Aorta (tissue), 5 donors: ENCODE data around the gene ZNF391. TPM values are rescaled to one million over a fixed set of nuclear protein-coding genes. Genes with fewer than 3 reads are reported as not detected.

Experiments
- ATAC-seq: fragments of 200-7000 bp; cut with Tn5 transposase; one replicate; pipeline ENCODE4 v1.9.1; 2022; ENCODE audit warnings: moderate library complexity; ENCODE audit not compliant: low FRiP score
- DNase-seq, 2 donors: peaks; one replicate each; pipeline ENCODE4 v3.0.0-alpha.2; 2020
- H3K27ac ChIP-seq, 2 donors: one replicate each; pipeline ENCODE4 v1.5.1; 2013; ENCODE audit warnings: low read length in 2 of 2, mild to moderate bottlenecking in 2 of 2, moderate library complexity in 2 of 2, control low read depth in 1 of 2, inconsistent platforms in 1 of 2, low read depth in 1 of 2
- H3K27me3 ChIP-seq, 2 donors: one replicate each; pipeline ENCODE4 v1.6.1; 2013; ENCODE audit warnings: control low read depth in 1 of 2, low read length in 1 of 2, mild to moderate bottlenecking in 1 of 2, moderate library complexity in 1 of 2; ENCODE audit not compliant: insufficient read depth in 2 of 2, control insufficient read depth in 1 of 2
- H3K36me3 ChIP-seq, 2 donors: one replicate each; pipeline ENCODE4 v1.6.1; 2013; ENCODE audit warnings: control low read depth in 1 of 2, low read length in 1 of 2, mild to moderate bottlenecking in 1 of 2; ENCODE audit not compliant: insufficient read depth in 2 of 2, control insufficient read depth in 1 of 2
- H3K4me1 ChIP-seq, 2 donors: one replicate each; pipeline ENCODE4 v1.6.1; 2013; ENCODE audit warnings: low read length in 2 of 2, control low read depth in 1 of 2, mild to moderate bottlenecking in 1 of 2, moderate library complexity in 1 of 2; ENCODE audit not compliant: insufficient read depth in 2 of 2, control insufficient read depth in 1 of 2
- H3K4me3 ChIP-seq, 2 donors: one replicate each; pipeline ENCODE4 v1.5.1; 2013; ENCODE audit warnings: low read length in 2 of 2, control low read depth in 1 of 2, mild to moderate bottlenecking in 1 of 2
- H3K9me3 ChIP-seq: one replicate; pipeline ENCODE4 v1.6.1; 2013; ENCODE audit warnings: mild to moderate bottlenecking, low read length; ENCODE audit not compliant: control insufficient read depth
- WGBS, 2 donors: extraction: QIAGEN DNeasy Blood & Tissue Kit; methylation state at CpG; one replicate each; pipeline ENCODE4 v1.1.7; 2013; 5-methylcytosine and 5-hydroxymethylcytosine counted together
- intact Hi-C, 2 donors: fragments of 100-400 bp; cut with DNase I; formaldehyde crosslinking; loops; one replicate each; pipeline versions ENCODE4 v1.14.2 to v1.15.0; 2022
- long read RNA-seq, 2 donors: library from polyadenylated mRNA; unstranded; transcript quantifications; one replicate each; pipeline ENCODE4 v2.0.0, GENCODE V29; 2020 to 2021
- polyA plus RNA-seq, 2 donors: library from polyadenylated mRNA; stranded (reverse); fragments of 200-250 nt; gene quantifications; one replicate each; pipeline ENCODE4 v1.2.3, GENCODE V29; 2013
- total RNA-seq, 2 donors: library from RNA; stranded (reverse); fragmentation: NEBNext Ultra II Directional; extraction: Animal tissue kit (Norgen Biotek cat#: 25700); gene quantifications; one replicate each; pipeline ENCODE4 v1.2.1, GENCODE V29; 2021
- donor health status: healthy with polysubstance abuse.
- donor health status: Bipolar disorder and iron deficiency.
- donor health status: DM: no; HTN: no; CAD: no.
- donor health status: DM: no; HTN: no; CAD: no.
- donor health status: DM: yes; HTN: yes; CAD: no.

ZNF391 gene
- total RNA-seq (1 to 10 TPM; 2.6 to 4.5 TPM), polyA plus RNA-seq (1 to 10 TPM in 1 of 2 donors, under 1 TPM in 1; 0.75 to 2.3 TPM)
- long read RNA-seq, donor 1, partial matches to known transcripts, result 0 of 1 reads
- long read RNA-seq, donor 1, other reads (novel, unspliced or antisense), result 1 of 1 reads
- long read RNA-seq, donor 2, partial matches to known transcripts, result 0 of 1 reads
- long read RNA-seq, donor 2, other reads (novel, unspliced or antisense), result 1 of 1 reads

DNA sequence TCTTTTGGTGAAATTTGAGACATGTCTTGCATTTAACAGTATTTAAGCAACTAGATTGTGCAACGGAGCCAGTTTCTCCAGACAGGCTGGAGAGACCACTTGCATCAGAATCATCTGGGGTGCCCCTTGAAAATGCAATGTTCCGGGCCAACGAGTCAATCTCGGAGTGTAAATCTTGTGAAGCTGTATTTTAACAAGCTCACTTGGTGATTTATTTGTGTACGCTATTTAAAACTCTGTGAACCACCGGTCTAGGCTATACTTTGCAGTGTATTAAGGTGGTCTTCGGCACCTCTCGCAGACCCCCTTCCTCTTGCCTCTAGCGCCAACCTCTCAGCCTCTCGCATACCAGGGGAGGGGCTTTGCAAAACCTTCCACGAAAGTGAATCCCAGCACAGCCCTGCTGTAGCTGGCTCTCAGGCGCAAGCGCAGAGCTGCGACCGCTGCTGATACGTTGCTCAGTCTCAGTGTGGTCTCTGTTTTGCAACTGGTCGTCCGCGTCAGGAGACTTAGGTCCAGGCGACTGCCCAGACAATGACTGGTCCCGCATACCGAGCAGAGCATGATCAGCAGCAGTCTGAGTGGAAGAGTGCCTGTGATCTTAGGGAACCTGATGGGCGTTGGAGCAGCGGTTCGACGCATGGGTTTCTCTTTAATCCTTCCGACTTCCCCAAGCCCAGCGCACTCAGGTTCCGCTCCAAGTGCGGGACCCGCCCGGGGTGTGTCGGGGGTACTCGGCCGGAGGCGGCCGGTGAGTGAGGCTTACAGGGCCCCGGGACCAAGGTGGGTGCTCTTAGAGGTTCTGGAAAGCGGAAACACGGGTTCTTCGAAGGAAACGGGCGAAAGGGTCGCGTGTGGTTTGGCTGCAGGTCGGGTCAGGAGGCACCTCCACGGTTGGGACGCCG, at the start of gene ZNF391:
TSS of gene ZNF391 (plus strand) at position 467 of the 905 bp plus-strand sequence. CDS start 11,612 bp downstream, outside the sequence.
- 0% methylated on average over 49 of the region's 49 CpGs for WGBS, 2 donors

DNA sequence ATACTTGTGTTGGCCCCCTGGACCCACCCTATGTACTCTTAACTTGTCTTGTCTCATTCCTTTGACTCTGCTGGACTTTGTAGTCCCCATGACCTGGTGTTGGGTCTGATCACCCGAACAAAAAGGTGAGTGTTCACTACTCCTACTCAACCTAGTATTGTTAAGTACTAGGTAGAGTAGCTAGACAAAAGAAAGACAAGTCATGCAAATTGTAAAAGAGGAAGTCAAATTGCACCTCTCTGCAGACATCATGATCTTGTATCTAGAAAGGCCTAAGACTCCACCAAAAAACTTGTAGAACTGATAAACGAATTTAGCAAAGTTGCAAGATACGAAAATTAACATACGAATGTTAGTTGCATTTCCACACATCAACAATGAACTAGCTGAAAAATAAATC, 35.7 kb upstream of the ZNF391 start:
- 83 to 89% methylated on average over 4 of the region's 4 CpGs for WGBS, 2 donors
- H3K27me3 ChIP-seq, result no peaks in the 10 kb centered on the region
- no peak overlapping the region for H3K4me3 ChIP-seq
- no peak for DNase-seq
- no peak for ATAC-seq
- no peaks in the 10 kb centered on the region for H3K9me3 ChIP-seq
- H3K4me1 ChIP-seq, result no peaks in the 10 kb centered on the region
- H3K27ac ChIP-seq, result no peak overlapping the region
- no peaks in the 10 kb centered on the region for H3K36me3 ChIP-seq
- intact Hi-C loops, result no loop called here

More for the DNA sequence above, at the start of gene ZNF391:
- DNase-seq (peak; percentile 82 to 91), ATAC-seq (peak; percentile 92)
- H3K27ac ChIP-seq, result peak within 1 kb of the TSS in 1 of 2 donors; percentile 39
- H3K4me3 ChIP-seq, result peak within 1 kb of the TSS; percentile 72 to 78
- H3K27me3 ChIP-seq, result no peaks in the 10 kb centered on the region
- no peaks in the 10 kb centered on the region for H3K9me3 ChIP-seq
- H3K4me1 ChIP-seq, result no peaks in the 10 kb centered on the region
- no peaks in the 10 kb centered on the region for H3K36me3 ChIP-seq
- intact Hi-C loops, result loop anchor here in 1 of 2 donors (5.0 kb wide), 1 partner anchor 89 kb away; no protein-coding TSS in a partner anchor

DNA sequence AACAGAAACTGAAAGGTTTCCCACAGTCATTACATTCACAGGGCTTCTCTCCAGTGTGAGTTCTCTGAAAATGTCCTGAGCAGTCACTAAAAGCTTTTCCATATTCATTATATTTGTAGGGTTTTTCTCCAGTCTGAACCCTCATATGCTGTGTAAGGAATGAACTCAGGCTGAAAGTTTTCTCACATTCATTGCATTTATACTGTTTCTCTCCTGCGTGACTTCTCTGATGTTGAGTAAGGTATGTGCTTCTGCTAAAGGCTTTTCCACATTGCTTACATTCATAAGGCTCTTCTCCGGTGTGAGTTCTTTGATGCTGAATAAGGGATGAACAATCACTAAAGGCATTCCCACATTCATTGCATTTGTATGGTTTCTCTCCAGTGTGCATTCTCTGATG, 29.8 kb upstream of the ZNF391 start:
- no peak for DNase-seq
- ATAC-seq, result no peak
- Histone ChIP-seq H3K27ac (no peak overlapping the region), H3K4me1 (no peaks in the 10 kb centered on the region), H3K4me3 (no peak overlapping the region), H3K9me3 (no peaks in the 10 kb centered on the region), H3K36me3 (peaks cover 2 to 7% of the 10 kb centered on the region in 2 donors), H3K27me3 (no peaks in the 10 kb centered on the region)
- WGBS, 2 donors, result 68 to 98% methylated on average over 2 of the region's 2 CpGs
- intact Hi-C loops, result no loop called here

DNA sequence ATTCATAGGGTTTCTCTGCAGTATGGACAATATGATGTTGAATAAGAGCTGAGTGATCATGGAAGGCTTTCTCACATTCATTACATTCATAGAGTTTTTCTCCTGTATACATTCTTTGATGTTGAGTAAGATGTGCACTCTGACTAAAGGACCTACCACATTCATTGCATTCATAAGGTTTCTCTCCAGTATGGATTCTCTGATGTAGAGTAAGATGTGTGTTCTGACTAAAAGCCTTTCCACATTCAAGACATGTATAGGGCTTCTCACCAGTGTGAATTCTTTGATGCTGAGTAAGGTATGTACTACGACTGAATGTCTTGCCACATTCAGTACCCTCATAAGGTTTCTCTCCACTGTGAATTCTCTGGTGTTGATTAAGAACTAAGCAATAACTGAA, 29.3 kb upstream of the ZNF391 start:
- Histone ChIP-seq H3K27me3 (no peaks in the 10 kb centered on the region), H3K4me1 (no peaks in the 10 kb centered on the region), H3K9me3 (no peaks in the 10 kb centered on the region), H3K4me3 (no peak overlapping the region), H3K27ac (no peak overlapping the region), H3K36me3 (peaks cover 2 to 7% of the 10 kb centered on the region in 2 donors)
- no peak for DNase-seq
- no peak for ATAC-seq
- intact Hi-C loops, result no loop called here
- WGBS, 2 donors, result 94 to 96% methylated on average over 1 of the region's 1 CpG

DNA sequence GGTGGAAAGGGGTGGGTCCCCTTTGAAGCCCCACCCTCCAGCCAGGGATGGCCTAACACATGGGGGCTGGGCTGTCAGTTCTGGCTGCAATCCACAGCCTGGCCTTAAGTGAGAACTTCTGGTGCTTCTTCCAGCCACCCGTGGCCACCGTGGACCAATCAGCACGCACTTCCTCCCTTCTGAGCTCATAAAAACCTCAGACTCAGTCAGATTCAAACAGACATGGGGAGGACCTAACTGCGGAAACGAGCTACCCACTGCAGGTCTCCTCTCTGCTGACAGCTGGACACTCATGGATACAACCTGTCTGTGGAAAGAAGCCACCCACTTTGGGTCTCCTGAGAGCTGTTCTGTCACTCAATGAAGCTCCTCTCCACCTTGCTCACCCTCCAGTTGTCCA, 20.4 kb upstream of the ZNF391 start:
- H3K27me3 ChIP-seq, result no peaks in the 10 kb centered on the region
- no peak overlapping the region for H3K27ac ChIP-seq
- peaks cover 2 to 5% of the 10 kb centered on the region in 2 donors for H3K36me3 ChIP-seq
- no peaks in the 10 kb centered on the region for H3K9me3 ChIP-seq
- intact Hi-C loops, result no loop called here
- DNase-seq (no peak), ATAC-seq (no peak)
- 95 to 96% methylated on average over 5 of the region's 5 CpGs for WGBS, 2 donors
- H3K4me3 ChIP-seq, result no peak overlapping the region
- H3K4me1 ChIP-seq, result no peaks in the 10 kb centered on the region

DNA sequence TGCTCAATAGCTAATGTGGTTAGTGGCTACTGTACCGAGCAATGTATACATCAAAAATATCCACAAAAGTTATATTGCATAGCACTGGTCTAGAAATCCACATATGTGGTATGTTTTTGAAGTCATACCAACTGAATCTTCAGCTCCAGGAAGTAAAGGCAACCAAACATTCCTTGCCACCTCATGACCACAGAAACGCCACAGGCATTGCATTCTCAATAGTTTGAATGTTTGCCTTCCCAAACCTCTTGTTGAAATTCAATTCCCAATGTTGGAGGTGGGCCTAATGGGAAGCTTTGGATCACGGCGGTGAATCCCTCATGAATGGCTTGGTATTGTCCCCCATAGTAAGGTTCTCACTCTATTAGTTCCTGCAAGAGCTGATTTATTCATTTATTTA, 18.2 kb upstream of the ZNF391 start:
- Histone ChIP-seq H3K4me1 (peaks cover 0 to 2% of the 10 kb centered on the region in 2 donors), H3K4me3 (no peak overlapping the region), H3K27ac (no peak overlapping the region), H3K27me3 (no peaks in the 10 kb centered on the region), H3K9me3 (no peaks in the 10 kb centered on the region), H3K36me3 (peaks cover 2 to 5% of the 10 kb centered on the region in 2 donors)
- intact Hi-C loops, result no loop called here
- 93 to 96% methylated on average over 4 of the region's 4 CpGs for WGBS, 2 donors
- DNase-seq (no peak), ATAC-seq (no peak)

DNA sequence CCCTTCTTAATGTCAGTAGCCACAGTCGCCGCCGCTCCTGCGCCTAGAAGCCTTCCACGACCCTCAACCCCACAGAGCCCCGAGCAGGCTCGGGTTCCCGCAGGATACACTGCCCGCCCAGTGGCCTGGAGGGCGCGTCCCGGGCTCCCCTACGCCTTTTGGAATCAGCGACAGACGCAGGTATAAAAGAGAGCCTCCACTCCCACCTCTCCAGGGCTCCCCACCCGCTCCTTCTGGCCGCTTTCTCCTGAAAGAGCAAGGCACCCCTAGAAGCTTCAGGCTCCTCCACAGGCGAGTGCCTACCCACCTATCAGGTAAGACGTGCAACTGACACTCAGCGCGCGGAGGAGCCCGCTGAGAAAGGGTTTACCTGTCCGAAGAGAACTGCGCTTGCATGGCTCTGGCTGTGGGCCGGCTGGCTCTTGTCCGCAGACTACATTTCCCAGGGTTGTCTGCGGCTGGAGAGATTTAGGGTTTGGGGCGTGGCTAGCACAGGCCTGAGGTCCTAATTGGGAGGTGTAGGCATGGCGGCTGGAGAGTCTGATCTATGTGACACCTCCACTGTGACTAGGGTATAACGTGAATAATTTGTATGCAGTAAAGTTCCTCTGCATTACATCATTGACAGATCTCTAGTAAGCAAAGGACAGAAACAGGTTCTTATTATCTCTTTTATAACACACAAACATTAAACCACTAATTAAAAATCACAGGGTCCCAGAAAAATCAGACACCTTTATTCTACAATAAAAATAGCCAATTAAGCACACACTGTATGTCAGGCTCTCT, 13.5 kb upstream of the ZNF391 start:
- no peaks in the 10 kb centered on the region for H3K36me3 ChIP-seq
- DNase-seq (peak; percentile 84 to 85), ATAC-seq (peak; percentile 94)
- H3K4me3 ChIP-seq, result peak overlapping the region; percentile 90 to 95
- H3K27ac ChIP-seq, result no peak overlapping the region
- intact Hi-C loops, result no loop called here
- 0 to 1% methylated on average over 31 of the region's 31 CpGs for WGBS, 2 donors
- H3K4me1 ChIP-seq, result peaks cover 0 to 2% of the 10 kb centered on the region in 2 donors
- H3K27me3 ChIP-seq, result no peaks in the 10 kb centered on the region
- no peaks in the 10 kb centered on the region for H3K9me3 ChIP-seq

DNA sequence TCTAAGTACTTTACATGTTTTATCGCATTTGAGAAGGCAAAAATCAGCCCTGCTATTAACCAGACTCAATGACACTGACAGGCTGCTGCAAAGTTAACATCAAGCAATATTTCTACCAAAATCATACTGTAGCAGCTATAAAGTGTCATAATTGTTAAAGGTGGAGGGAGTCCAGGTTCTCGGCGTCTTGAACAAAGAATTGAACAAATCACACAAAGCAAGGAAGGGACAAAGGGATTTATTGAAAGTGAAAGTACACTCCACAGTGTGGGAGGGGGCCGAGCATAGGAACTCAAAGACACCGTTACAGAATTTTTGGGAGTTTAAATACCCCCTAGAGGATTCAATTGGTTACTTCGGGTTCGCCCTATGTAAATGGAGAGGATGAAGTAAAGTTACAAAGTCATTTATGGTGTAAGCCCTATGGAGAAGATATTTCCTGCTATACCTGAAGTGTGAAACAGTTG, 12.9 kb upstream of the ZNF391 start:
- Histone ChIP-seq H3K9me3 (no peaks in the 10 kb centered on the region), H3K4me1 (peaks cover 0 to 2% of the 10 kb centered on the region in 2 donors), H3K36me3 (no peaks in the 10 kb centered on the region), H3K27ac (no peak overlapping the region), H3K4me3 (peak overlapping the region; percentile 90 to 95), H3K27me3 (no peaks in the 10 kb centered on the region)
- intact Hi-C loops, result no loop called here
- ATAC-seq (no peak), DNase-seq (no peak)
- WGBS, 2 donors, result 23 to 36% methylated on average over 7 of the region's 7 CpGs
